ENCODE results near the gene ZNF260.
A peak's percentile ranks its signal among the peaks of the same experiment; 100 is the strongest.

Gene ZNF260

GRCh38 chr19:36489920-36490415 is 38.1 kb downstream of the ZNF260 start:
- peak; percentile 82 for DNase-seq (ENCODE audit: low read depth)

DNA sequence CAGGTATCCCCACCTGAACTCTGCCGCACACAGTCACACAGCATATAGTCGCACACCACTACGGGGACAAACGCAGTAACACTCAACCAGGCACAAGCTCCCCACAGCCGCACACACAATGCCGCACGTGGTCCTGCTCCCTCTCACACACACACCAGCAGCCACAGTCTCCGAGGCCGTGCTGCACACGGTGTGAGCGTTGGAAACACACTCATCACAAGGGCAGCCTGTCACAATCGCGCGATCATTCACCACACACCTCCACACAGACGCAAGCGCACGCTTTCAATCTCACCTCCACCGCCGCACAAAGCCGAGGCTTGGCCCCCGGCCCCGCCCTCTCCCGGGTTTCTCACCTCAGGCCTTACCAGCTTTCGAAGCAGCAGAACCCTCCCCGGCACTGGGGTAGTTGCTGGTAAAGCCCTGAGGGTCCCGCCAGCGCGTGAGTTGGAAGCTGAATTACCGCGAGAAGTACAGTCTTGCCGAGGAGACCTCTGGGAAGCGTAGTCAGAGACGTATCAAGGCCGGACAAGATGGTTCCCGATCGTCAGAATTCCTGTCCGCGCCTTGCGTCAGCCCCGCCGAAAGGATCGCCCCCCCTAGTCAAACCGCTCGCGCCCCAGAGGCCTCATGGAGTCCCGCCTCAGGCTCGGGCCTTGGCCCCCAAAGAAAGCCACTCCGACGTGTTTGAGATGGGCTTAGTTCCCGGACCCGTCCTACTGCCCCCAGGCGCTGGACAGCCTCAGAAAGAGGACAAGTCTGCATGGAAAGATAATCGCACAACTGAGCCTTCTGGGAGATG is 38.8 kb downstream of the ZNF260 start, which contains the start of gene ZNF566:
TSS of gene ZNF566 (minus strand) at position 444 of the 802 bp plus-strand sequence. CDS start 13,004 bp downstream, outside the sequence.
- DNase-seq (ENCODE audit: low read depth), result peak; percentile 89

DNA sequence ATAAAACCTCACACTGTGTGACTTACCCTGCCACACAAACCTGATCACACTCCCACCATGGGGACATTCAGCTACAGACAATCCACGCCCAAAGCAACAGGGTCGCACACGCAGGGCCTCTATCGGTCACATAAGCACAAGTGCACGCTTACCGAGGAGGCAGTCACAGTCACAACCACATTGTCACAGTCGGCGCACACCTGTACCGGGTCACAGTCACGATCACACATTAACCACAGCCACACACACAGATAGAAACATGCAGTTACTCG is 39.3 kb downstream of the ZNF260 start:
- DNase-seq (ENCODE audit: low read depth), result no peak

DNA sequence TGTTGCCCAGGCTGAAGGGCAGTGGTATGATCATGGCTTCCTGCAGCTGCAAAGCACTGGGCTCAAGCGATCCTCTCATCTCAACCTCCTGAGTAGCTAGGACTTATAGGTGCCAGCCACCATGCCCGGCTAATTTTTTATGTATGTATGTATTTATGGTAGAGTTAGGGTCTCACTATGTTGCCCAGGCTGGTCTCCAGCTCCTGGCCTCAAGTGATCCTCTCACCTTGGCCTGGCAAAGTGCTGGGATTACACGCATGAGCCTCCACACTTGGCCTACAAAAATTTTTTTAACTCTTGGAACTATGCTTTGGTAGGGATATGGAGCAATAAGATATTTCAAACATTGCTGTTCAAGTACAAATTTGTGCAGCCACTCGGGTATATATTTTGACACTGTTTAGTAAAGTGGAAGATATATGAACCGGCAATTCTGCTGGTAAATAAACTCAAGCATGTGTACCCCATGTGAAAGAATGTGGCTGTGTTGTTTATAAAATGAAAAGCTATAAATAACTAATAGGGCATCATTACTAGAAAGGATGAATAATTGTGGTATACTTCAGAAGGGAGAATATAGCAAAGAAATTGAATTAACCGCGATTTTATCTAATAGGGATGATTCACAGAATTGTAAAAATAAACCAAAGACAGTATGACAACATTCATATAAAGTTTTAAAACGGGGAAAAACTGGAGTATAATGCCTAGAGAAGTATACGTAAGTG is 39.8 kb downstream of the ZNF260 start:
- peak; percentile 13 for DNase-seq (ENCODE audit: low read depth)

DNA sequence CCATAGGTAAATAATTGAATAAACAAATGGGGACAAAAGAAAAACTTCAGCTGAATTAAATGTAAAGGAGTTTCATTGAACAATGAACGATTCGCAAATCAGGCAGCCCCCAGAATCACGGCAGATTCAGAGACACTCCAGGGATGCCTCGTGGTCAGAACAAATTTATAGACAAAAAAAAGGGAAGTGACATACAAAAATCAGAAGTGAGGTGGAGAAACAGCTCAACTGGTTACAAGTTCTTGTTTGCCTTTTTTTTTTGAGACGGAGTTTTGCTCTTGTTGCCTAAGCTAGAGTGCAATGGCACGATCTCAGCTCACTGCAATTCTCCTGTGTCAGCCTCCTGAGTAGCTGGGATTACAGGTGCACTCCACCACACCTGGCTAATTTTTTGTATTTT is 44.4 kb downstream of the ZNF260 start:
- DNase-seq (ENCODE audit: low read depth), result no peak

DNA sequence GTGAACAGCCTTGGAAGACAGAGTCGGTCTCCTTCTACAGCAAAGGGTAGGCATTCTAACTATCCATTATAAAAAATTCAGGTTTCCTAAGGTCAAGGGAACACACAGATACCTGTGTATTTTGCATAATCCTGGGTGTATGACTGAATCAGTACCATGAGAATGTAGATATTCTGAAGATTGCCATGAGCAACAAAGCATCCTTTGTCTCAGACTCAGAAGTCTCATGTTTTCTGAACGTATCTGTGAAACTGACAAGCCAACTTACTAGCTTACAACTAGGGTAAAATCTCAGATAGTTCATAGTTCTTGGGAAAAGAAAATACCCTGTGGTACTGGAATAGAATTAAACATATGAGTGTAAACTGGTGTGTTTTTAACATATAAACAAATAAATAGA is 45.2 kb downstream of the ZNF260 start:
- DNase-seq (ENCODE audit: low read depth), result no peak

Data from non-pigmented ciliary epithelial cell (primary cell).